HepG2 (cell line): ENCODE data around the gene ACAD8. TPM values are rescaled to one million over a fixed set of nuclear protein-coding genes. Genes with fewer than 3 reads are reported as not detected.

ENCODE experiments used
- EP300 ChIP-seq, 3 experiments: sonication (generic) in 1 of 3; formaldehyde crosslinking in 1 of 3; IDR thresholded peaks; 2 replicates each; pipeline versions ENCODE4 v1.5.1 to v1.6.1; 2011 to 2020; ENCODE audit warnings: low read depth in 2 of 3, low read length in 2 of 3, borderline replicate concordance in 1 of 3, improper control_type of control experiment in 1 of 3, mild to moderate bottlenecking in 1 of 3, missing genetic modification reagents in 1 of 3, moderate library complexity in 1 of 3
- FOXK1 ChIP-seq: sonication (generic); formaldehyde crosslinking; IDR thresholded peaks from 2 replicates; pipeline ENCODE4 v1.4.0; 2020; ENCODE audit warnings: low read depth, missing genetic modification reagents, borderline replicate concordance
- GATAD2A ChIP-seq: IDR thresholded peaks from 2 replicates; pipeline ENCODE4 v1.6.1; 2016
- HNF4A ChIP-seq: sonication (generic); formaldehyde crosslinking; IDR thresholded peaks from 2 replicates; pipeline ENCODE4 v1.4.0; 2020; ENCODE audit warnings: missing genetic modification reagents
- IRX3 ChIP-seq: sonication (generic); formaldehyde crosslinking; IDR thresholded peaks from 2 replicates; pipeline ENCODE4 v1.8.1; 2023; ENCODE audit warnings: mild to moderate bottlenecking, low read depth, missing genetic modification reagents, borderline replicate concordance
- KDM4B ChIP-seq: sonication (generic); formaldehyde crosslinking; IDR thresholded peaks from 2 replicates; pipeline ENCODE4 v1.4.0; 2020; ENCODE audit warnings: missing genetic modification reagents
- LCORL ChIP-seq, 2 experiments: fragments of 450-650 bp in 1 of 2; sonication (generic) in 1 of 2; formaldehyde crosslinking in 1 of 2; IDR thresholded peaks; 2 replicates each; pipeline versions ENCODE4 v1.5.0 to v1.6.1; 2017 to 2020; ENCODE audit warnings: antibody characterized with exemption in 1 of 2, missing genetic modification reagents in 1 of 2
- MXI1 ChIP-seq: IDR thresholded peaks from 3 replicates; pipeline ENCODE4 v1.6.1; 2012; ENCODE audit warnings: low read depth, low read length, inconsistent platforms, borderline replicate concordance
- RBM39 ChIP-seq: fragments of 200-400 bp; formaldehyde crosslinking; IDR thresholded peaks from one replicate; pipeline ENCODE4 v1.6.1; 2018; ENCODE audit warnings: antibody characterized with exemption, mild to moderate bottlenecking, low read depth, low read length; ENCODE audit not compliant: poor library complexity, severe bottlenecking
- RXRB ChIP-seq: IDR thresholded peaks from 2 replicates; pipeline ENCODE4 v1.6.1; 2016; ENCODE audit warnings: borderline replicate concordance, missing genetic modification reagents, missing compliant biosample characterization
- SMYD3 ChIP-seq: sonication (generic); formaldehyde crosslinking; IDR thresholded peaks from 2 replicates; pipeline ENCODE4 v1.8.1; 2023; ENCODE audit warnings: mild to moderate bottlenecking, missing genetic modification reagents
- TBL1XR1 ChIP-seq: fragments of 150-350 bp; IDR thresholded peaks from 2 replicates; pipeline ENCODE4 v1.6.1; 2014; ENCODE audit warnings: borderline replicate concordance, low read length; ENCODE audit not compliant: partially characterized antibody
- TP53 ChIP-seq: sonication (generic); formaldehyde crosslinking; conservative IDR thresholded peaks from 2 replicates; pipeline ENCODE4 v1.4.0; 2020; ENCODE audit warnings: missing genetic modification reagents
- ZFP41 ChIP-seq: sonication (generic); formaldehyde crosslinking; IDR thresholded peaks from 2 replicates; pipeline ENCODE4 v1.4.0; 2020; ENCODE audit warnings: mild to moderate bottlenecking, missing genetic modification reagents, borderline replicate concordance
- ZFY ChIP-seq: sonication (generic); formaldehyde crosslinking; IDR thresholded peaks from 2 replicates; pipeline ENCODE4 v1.4.0; 2020; ENCODE audit warnings: missing genetic modification reagents
- ZNF598 ChIP-seq: sonication (generic); formaldehyde crosslinking; IDR thresholded peaks from 2 replicates; pipeline ENCODE4 v1.5.1; 2020; ENCODE audit warnings: mild to moderate bottlenecking, missing genetic modification reagents, borderline replicate concordance
- ZNF614 ChIP-seq: IDR thresholded peaks from 2 replicates; pipeline ENCODE4 v1.6.1; 2018; ENCODE audit warnings: missing biosample characterization, missing genetic modification reagents, inconsistent platforms, borderline replicate concordance
- polyA plus RNA-seq, 8 experiments: library from polyadenylated mRNA; depleted of rRNA in 3 of 8; stranded (reverse) in 7 of 8; unstranded in 1 of 8; fragments of >200 nt; fragmentation: Illumina TruSeq in 4 of 8; extraction: Trizol in 4 of 8; gene quantifications; 2 replicates each; pipeline versions ENCODE4 v1.2.1 to v1.2.3, GENCODE V29; 2011 to 2016; ENCODE audit warnings: low read depth in 4 of 8, missing spikeins in 1 of 8, mixed read lengths in 1 of 8; ENCODE audit not compliant: insufficient read depth in 1 of 8
- total RNA-seq, 5 experiments: library from RNA; depleted of rRNA; stranded (reverse); fragments of >200 nt; fragmentation: Illumina TruSeq; extraction: Trizol; gene quantifications; 2 replicates each; pipeline ENCODE4 v1.2.3, GENCODE V29; 2016; ENCODE audit warnings: low read depth in 1 of 5
- TF ChIP-seq, protein P1 (sequence below): sonication (generic); formaldehyde crosslinking; conservative IDR thresholded peaks from 2 replicates; pipeline ENCODE4 v1.4.0; 2020; ENCODE audit warnings: missing genetic modification reagents
- TF ChIP-seq, protein P2 (sequence below): sonication (generic); formaldehyde crosslinking; IDR thresholded peaks from 2 replicates; pipeline ENCODE4 v1.9.0; 2021; ENCODE audit warnings: missing genetic modification reagents, borderline replicate concordance
- TF ChIP-seq, protein P3 (sequence below): sonication (generic); formaldehyde crosslinking; IDR thresholded peaks from 2 replicates; pipeline ENCODE4 v1.5.0; 2020; ENCODE audit warnings: mild to moderate bottlenecking, missing genetic modification reagents
- TF ChIP-seq, protein P4 (sequence below), 2 experiments: sonication (generic) in 1 of 2; formaldehyde crosslinking in 1 of 2; IDR thresholded peaks; 2 replicates each; pipeline versions ENCODE4 v1.4.0 to v1.6.1; 2018 to 2020; ENCODE audit warnings: missing genetic modification reagents in 2 of 2, borderline replicate concordance in 1 of 2, low read depth in 1 of 2, mild to moderate bottlenecking in 1 of 2, missing biosample characterization in 1 of 2

ACAD8 gene
- total and polyA plus RNA-seq, 2 of the 13 experiments (the other 11 are each of a cell fraction or from before 2014, with no cell fraction given), result 13.5 to 20.3 TPM

DNA sequence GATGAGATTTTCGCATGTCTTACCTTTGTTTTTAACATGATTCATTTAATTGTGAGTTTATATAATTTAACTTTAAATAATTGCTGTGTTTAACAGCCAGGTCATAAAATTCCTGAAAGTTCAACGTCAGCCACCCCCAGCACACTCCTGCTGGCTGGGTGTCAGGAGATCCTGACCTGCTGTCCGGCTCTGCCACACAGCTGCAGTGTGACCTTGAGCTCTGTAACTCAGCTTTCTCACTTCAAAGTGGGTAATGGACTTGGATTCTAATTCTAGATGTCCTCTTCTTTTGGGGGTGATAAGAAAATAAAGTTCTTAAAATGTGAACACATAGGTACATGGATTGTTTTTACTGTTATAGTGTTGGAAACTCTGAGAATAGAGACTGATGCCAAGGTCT lies 18.0 kb upstream of the ACAD8 start (continued):
- TF ChIP-seq, protein P1, sequence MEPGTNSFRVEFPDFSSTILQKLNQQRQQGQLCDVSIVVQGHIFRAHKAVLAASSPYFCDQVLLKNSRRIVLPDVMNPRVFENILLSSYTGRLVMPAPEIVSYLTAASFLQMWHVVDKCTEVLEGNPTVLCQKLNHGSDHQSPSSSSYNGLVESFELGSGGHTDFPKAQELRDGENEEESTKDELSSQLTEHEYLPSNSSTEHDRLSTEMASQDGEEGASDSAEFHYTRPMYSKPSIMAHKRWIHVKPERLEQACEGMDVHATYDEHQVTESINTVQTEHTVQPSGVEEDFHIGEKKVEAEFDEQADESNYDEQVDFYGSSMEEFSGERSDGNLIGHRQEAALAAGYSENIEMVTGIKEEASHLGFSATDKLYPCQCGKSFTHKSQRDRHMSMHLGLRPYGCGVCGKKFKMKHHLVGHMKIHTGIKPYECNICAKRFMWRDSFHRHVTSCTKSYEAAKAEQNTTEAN (CRISPR knock-in tag), result no peak
- TF ChIP-seq MXI1 (no peak), EP300 (IDR thresholded peaks at IDR 0.05; ENCODE audit: low read depth in 2 of 2, low read length in 2 of 2) (no peak), EP300 (CRISPR knock-in tag; IDR thresholded peaks at IDR 0.05; ENCODE audit: borderline replicate concordance) (no peak), ZNF614 (CRISPR knock-in tag) (0 out of 2 replicates have a peak, but pooled peaks have one; percentile 23), LCORL (IDR thresholded peaks at IDR 0.05) (no peak), LCORL (CRISPR knock-in tag; IDR thresholded peaks at IDR 0.05) (no peak), SMYD3 (CRISPR knock-in tag) (no peak), IRX3 (CRISPR knock-in tag) (no peak), FOXK1 (CRISPR knock-in tag) (no peak), GATAD2A (CRISPR knock-in tag) (peak; percentile 38; the same call in 1 of the 2 replicates), ZFP41 (CRISPR knock-in tag) (no peak), TP53 (CRISPR knock-in tag) (no peak), HNF4A (peak; percentile 84), RXRB (CRISPR knock-in tag) (peak; percentile 67; the same call in 1 of the 2 replicates), TBL1XR1 (peak; percentile 49), KDM4B (CRISPR knock-in tag) (no peak), ZNF598 (CRISPR knock-in tag) (no peak), ZFY (CRISPR knock-in tag) (no peak), RBM39 (no peak)
- TF ChIP-seq, protein P2, sequence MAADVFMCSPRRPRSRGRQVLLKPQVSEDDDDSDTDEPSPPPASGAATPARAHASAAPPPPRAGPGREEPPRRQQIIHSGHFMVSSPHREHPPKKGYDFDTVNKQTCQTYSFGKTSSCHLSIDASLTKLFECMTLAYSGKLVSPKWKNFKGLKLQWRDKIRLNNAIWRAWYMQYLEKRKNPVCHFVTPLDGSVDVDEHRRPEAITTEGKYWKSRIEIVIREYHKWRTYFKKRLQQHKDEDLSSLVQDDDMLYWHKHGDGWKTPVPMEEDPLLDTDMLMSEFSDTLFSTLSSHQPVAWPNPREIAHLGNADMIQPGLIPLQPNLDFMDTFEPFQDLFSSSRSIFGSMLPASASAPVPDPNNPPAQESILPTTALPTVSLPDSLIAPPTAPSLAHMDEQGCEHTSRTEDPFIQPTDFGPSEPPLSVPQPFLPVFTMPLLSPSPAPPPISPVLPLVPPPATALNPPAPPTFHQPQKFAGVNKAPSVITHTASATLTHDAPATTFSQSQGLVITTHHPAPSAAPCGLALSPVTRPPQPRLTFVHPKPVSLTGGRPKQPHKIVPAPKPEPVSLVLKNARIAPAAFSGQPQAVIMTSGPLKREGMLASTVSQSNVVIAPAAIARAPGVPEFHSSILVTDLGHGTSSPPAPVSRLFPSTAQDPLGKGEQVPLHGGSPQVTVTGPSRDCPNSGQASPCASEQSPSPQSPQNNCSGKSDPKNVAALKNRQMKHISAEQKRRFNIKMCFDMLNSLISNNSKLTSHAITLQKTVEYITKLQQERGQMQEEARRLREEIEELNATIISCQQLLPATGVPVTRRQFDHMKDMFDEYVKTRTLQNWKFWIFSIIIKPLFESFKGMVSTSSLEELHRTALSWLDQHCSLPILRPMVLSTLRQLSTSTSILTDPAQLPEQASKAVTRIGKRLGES (CRISPR knock-in tag), result no peak
- TF ChIP-seq, protein P3, sequence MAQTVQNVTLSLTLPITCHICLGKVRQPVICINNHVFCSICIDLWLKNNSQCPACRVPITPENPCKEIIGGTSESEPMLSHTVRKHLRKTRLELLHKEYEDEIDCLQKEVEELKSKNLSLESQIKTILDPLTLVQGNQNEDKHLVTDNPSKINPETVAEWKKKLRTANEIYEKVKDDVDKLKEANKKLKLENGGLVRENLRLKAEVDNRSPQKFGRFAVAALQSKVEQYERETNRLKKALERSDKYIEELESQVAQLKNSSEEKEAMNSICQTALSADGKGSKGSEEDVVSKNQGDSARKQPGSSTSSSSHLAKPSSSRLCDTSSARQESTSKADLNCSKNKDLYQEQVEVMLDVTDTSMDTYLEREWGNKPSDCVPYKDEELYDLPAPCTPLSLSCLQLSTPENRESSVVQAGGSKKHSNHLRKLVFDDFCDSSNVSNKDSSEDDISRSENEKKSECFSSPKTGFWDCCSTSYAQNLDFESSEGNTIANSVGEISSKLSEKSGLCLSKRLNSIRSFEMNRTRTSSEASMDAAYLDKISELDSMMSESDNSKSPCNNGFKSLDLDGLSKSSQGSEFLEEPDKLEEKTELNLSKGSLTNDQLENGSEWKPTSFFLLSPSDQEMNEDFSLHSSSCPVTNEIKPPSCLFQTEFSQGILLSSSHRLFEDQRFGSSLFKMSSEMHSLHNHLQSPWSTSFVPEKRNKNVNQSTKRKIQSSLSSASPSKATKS (CRISPR knock-in tag), result no peak
- TF ChIP-seq, protein P4, sequence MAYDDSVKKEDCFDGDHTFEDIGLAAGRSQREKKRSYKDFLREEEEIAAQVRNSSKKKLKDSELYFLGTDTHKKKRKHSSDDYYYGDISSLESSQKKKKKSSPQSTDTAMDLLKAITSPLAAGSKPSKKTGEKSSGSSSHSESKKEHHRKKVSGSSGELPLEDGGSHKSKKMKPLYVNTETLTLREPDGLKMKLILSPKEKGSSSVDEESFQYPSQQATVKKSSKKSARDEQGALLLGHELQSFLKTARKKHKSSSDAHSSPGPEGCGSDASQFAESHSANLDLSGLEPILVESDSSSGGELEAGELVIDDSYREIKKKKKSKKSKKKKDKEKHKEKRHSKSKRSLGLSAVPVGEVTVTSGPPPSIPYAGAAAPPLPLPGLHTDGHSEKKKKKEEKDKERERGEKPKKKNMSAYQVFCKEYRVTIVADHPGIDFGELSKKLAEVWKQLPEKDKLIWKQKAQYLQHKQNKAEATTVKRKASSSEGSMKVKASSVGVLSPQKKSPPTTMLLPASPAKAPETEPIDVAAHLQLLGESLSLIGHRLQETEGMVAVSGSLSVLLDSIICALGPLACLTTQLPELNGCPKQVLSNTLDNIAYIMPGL (CRISPR knock-in tag; IDR thresholded peaks at IDR 0.05; ENCODE audit: borderline replicate concordance in 1 of 2, low read depth in 1 of 2), result no peak
